GM23248 (cell line): ENCODE data around the gene SV2C.

Source experiments
- EZH2 ChIP-seq: fragments of 200-600 bp; sonication (generic); IDR thresholded peaks from 2 replicates; pipeline ENCODE4 v1.6.1; 2018; ENCODE audit warnings: antibody characterized with exemption, mild to moderate bottlenecking; ENCODE audit not compliant: insufficient read depth, poor library complexity, severe bottlenecking
- EZH2phosphoT487 ChIP-seq: fragments of 200-600 bp; sonication (generic); IDR thresholded peaks from 2 replicates; pipeline ENCODE4 v1.6.1; 2018; ENCODE audit warnings: antibody characterized with exemption, moderate library complexity, mild to moderate bottlenecking, low read depth; ENCODE audit not compliant: insufficient read depth

DNA sequence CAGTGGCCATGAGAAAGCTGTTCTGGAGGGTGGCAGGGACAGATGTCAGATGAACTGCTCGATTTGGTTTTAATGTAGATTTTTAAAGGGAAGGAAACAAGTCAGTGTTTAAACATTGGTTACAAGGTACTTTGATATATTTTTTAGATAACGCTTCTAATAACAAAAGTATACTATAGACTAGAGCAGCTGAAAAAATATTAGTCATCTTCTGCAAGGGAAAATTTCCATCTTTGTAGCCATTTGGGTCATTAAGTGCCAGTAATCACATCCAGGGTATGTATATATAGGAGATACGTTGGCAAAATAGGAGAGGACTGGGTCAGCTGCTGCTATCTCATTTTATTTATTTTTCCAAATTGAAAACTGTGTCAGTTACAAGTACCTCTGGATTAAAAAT is 69.0 kb downstream of the SV2C start:
- no peak for TF ChIP-seq EZH2
- no peak for TF ChIP-seq EZH2phosphoT487
